ENCODE results near the gene ARNT2.

GRCh38 chr15:80466543-80466942 lies 62.4 kb downstream of the ARNT2 start:
- no peak for TF ChIP-seq CSDC2 (CRISPR knock-in tag; IDR thresholded peaks at IDR 0.05)
- no peak for TF ChIP-seq CSRNP3 (CRISPR knock-in tag; IDR thresholded peaks at IDR 0.05)
- no peak for TF ChIP-seq ARNTL (CRISPR knock-in tag; IDR thresholded peaks at IDR 0.05; ENCODE audit: borderline replicate concordance, low read depth)
- no peak for TF ChIP-seq CREB5 (CRISPR knock-in tag; IDR thresholded peaks at IDR 0.05; ENCODE audit: low read depth)
- TF ChIP-seq ZNF565 (CRISPR knock-in tag; conservative IDR thresholded peaks at IDR 0.05; ENCODE audit: low read depth): no peak
- no peak for TF ChIP-seq PPARA (CRISPR knock-in tag; IDR thresholded peaks at IDR 0.05; ENCODE audit: borderline replicate concordance)
- no peak for TF ChIP-seq PATZ1 (CRISPR knock-in tag; IDR thresholded peaks at IDR 0.05; ENCODE audit: borderline replicate concordance)
- TF ChIP-seq ESRRG (CRISPR knock-in tag; IDR thresholded peaks at IDR 0.05): no peak
- TF ChIP-seq ZNF70 (CRISPR knock-in tag; IDR thresholded peaks at IDR 0.05): no peak
- TF ChIP-seq OSR1 (CRISPR knock-in tag; IDR thresholded peaks at IDR 0.05): no peak
- no peak for TF ChIP-seq ZFP3 (CRISPR knock-in tag; IDR thresholded peaks at IDR 0.05)
- TF ChIP-seq ZFP30 (CRISPR knock-in tag; IDR thresholded peaks at IDR 0.05): no peak
- TF ChIP-seq ZC3H10 (CRISPR knock-in tag; IDR thresholded peaks at IDR 0.05): no peak
- TF ChIP-seq TCF4 (CRISPR knock-in tag; IDR thresholded peaks at IDR 0.05; ENCODE audit: borderline replicate concordance): no peak
